PC-3 (cell line): ENCODE results near the gene DGKG. TPM values are rescaled to one million over a fixed set of nuclear protein-coding genes. Genes with fewer than 3 reads are reported as not detected.

ENCODE experiments used
- ATAC-seq: fragments of 200-7000 bp; cut with Tn5 transposase; 2 replicates; pipeline ENCODE4 v1.9.1; 2020; ENCODE audit warnings: mild to moderate bottlenecking, moderate library complexity
- BruUV-seq: library from RNA; stranded (reverse); fragments of 400-500 nt; replicated peaks from 2 replicates; lab custom pipeline; 2021; lab: Mats Ljungman, UMichigan
- CTCF ChIA-PET: fragments of 300-600 bp; sonication (Branson Sonifier 250); formaldehyde crosslinking; loops from one replicate; lab custom pipeline; 2022; ENCODE audit warnings: antibody characterized with exemption; lab: Charles Lee
- POLR2A ChIA-PET: fragments of 300-600 bp; sonication (Branson Sonifier 250); formaldehyde crosslinking; loops from one replicate; lab custom pipeline; 2022; ENCODE audit warnings: antibody characterized with exemption; ENCODE audit not compliant: unreplicated experiment; lab: Charles Lee
- DNase-seq: peaks from one replicate; pipeline ENCODE4 v3.0.0-alpha.2; 2015
- H2AFZ ChIP-seq: fragments of 300-600 bp; sonication (generic); 2 replicates; pipeline ENCODE4 v1.6.0; 2016; ENCODE audit warnings: antibody characterized with exemption, low read length
- H3F3A ChIP-seq: fragments of 300-600 bp; sonication (generic); one replicate; pipeline ENCODE4 v1.6.0; 2017; ENCODE audit warnings: antibody characterized with exemption, low read length, control low read depth, mild to moderate bottlenecking; ENCODE audit not compliant: unreplicated experiment
- H3K27ac ChIP-seq: fragments of 300-600 bp; sonication (generic); 2 replicates; pipeline ENCODE4 v1.5.1; 2016; ENCODE audit warnings: mild to moderate bottlenecking, low read length
- H3K27me3 ChIP-seq: fragments of 300-600 bp; sonication (generic); 2 replicates; pipeline ENCODE4 v1.6.1; 2016; ENCODE audit warnings: low read length, mixed read lengths
- H3K36me3 ChIP-seq: fragments of 300-600 bp; sonication (generic); 2 replicates; pipeline ENCODE4 v1.6.1; 2016; ENCODE audit warnings: low read depth, mixed run types, low read length, mixed read lengths
- H3K4me1 ChIP-seq: fragments of 300-600 bp; sonication (generic); 2 replicates; pipeline ENCODE4 v1.5.1; 2016; ENCODE audit warnings: low read length; ENCODE audit not compliant: insufficient read depth
- H3K4me2 ChIP-seq: fragments of 300-600 bp; sonication (generic); 2 replicates; pipeline ENCODE4 v1.6.0; 2016; ENCODE audit warnings: low read length
- H3K4me3 ChIP-seq: fragments of 300-600 bp; sonication (generic); 2 replicates; pipeline ENCODE4 v1.5.1; 2016; ENCODE audit warnings: mild to moderate bottlenecking, low read length, mixed read lengths
- H3K79me2 ChIP-seq: fragments of 300-600 bp; sonication (generic); 2 replicates; pipeline ENCODE4 v1.6.1; 2017; ENCODE audit warnings: low read length, mixed read lengths
- H3K9ac ChIP-seq: fragments of 300-600 bp; sonication (generic); 2 replicates; pipeline ENCODE4 v1.6.0; 2016; ENCODE audit warnings: mild to moderate bottlenecking, low read length
- H3K9me2 ChIP-seq: fragments of 300-600 bp; sonication (generic); replicated peaks from 2 replicates; pipeline ENCODE4 v1.6.1; 2016; ENCODE audit warnings: mixed run types, low read length, mixed read lengths
- H3K9me3 ChIP-seq: fragments of 300-600 bp; sonication (generic); 2 replicates; pipeline ENCODE4 v1.6.1; 2016; ENCODE audit warnings: low read length, mixed read lengths
- H4K20me1 ChIP-seq: fragments of 300-600 bp; sonication (generic); 2 replicates; pipeline ENCODE4 v1.6.1; 2016; ENCODE audit warnings: low read length, mixed read lengths
- EZH2 ChIP-seq: fragments of 300-600 bp; sonication (generic); IDR thresholded peaks from one replicate; pipeline ENCODE4 v1.6.1; 2017; ENCODE audit warnings: antibody characterized with exemption, mild to moderate bottlenecking, low read length; ENCODE audit not compliant: unreplicated experiment
- EZH2phosphoT487 ChIP-seq: fragments of 300-600 bp; sonication (generic); IDR thresholded peaks from 2 replicates; pipeline ENCODE4 v1.6.1; 2018; ENCODE audit warnings: mild to moderate bottlenecking, antibody characterized with exemption, low read length, borderline replicate concordance
- intact Hi-C: fragments of 100-400 bp; cut with micrococcal nuclease; formaldehyde crosslinking; loops from 2 replicates; pipeline ENCODE4 v1.9.0; 2023
- total RNA-seq: library from RNA; depleted of rRNA; stranded (reverse); fragments of >200 nt; gene quantifications from 2 replicates; pipeline ENCODE4 v1.2.3, GENCODE V29; 2014
- TF ChIP-seq, protein P1 (sequence below): fragments of 300-600 bp; sonication (generic); conservative IDR thresholded peaks from 2 replicates; pipeline ENCODE4 v1.5.1; 2017; ENCODE audit warnings: antibody characterized with exemption, low read depth, mild to moderate bottlenecking, low read length

Gene DGKG
- total RNA-seq, 1 experiment from 2014 or later: 2.7 TPM

DNA sequence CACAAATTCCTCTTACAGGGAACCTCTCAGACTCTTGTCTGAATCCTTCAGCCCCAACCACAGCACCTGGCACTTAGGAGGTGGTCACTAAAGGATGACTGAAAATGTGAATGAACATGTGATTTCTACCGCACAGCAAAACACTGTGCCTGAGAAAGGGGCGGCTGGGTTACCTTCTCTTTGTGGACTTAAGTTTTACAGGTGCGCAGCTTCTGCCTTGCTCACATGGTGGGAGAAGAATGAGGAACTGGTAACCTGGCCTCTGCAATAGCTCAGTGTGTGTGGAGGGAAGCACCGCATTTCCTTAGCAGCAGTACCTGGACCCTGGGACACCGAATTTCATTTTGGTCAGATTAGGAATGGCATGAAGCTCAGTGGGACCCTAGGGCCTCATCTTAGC lies 243.3 kb downstream of the DGKG start:
- DNase-seq (no peak), ATAC-seq (no peak)
- Histone ChIP-seq H3K27ac (no peak overlapping the region), H3K9me3 (no peaks in the 10 kb centered on the region), H2AFZ (no peak overlapping the region), H3F3A (no peaks in the 10 kb centered on the region), H3K4me1 (no peaks in the 10 kb centered on the region), H3K9ac (no peak overlapping the region), H3K4me2 (no peak overlapping the region), H3K79me2 (no peaks in the 10 kb centered on the region), H3K4me3 (no peak overlapping the region), H3K27me3 (peaks cover 36% of the 10 kb centered on the region), H3K9me2 (no peaks in the 10 kb centered on the region), H4K20me1 (no peaks in the 10 kb centered on the region), H3K36me3 (no peaks in the 10 kb centered on the region)
- TF ChIP-seq EZH2: no peak
- no peak for TF ChIP-seq EZH2phosphoT487
- TF ChIP-seq, protein P1, sequence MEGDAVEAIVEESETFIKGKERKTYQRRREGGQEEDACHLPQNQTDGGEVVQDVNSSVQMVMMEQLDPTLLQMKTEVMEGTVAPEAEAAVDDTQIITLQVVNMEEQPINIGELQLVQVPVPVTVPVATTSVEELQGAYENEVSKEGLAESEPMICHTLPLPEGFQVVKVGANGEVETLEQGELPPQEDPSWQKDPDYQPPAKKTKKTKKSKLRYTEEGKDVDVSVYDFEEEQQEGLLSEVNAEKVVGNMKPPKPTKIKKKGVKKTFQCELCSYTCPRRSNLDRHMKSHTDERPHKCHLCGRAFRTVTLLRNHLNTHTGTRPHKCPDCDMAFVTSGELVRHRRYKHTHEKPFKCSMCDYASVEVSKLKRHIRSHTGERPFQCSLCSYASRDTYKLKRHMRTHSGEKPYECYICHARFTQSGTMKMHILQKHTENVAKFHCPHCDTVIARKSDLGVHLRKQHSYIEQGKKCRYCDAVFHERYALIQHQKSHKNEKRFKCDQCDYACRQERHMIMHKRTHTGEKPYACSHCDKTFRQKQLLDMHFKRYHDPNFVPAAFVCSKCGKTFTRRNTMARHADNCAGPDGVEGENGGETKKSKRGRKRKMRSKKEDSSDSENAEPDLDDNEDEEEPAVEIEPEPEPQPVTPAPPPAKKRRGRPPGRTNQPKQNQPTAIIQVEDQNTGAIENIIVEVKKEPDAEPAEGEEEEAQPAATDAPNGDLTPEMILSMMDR: no peak
- BruUV-seq: no TSS peak
- POLR2A ChIA-PET: no interaction called here
- intact Hi-C loops: no loop called here
- CTCF ChIA-PET: no interaction called here

DNA sequence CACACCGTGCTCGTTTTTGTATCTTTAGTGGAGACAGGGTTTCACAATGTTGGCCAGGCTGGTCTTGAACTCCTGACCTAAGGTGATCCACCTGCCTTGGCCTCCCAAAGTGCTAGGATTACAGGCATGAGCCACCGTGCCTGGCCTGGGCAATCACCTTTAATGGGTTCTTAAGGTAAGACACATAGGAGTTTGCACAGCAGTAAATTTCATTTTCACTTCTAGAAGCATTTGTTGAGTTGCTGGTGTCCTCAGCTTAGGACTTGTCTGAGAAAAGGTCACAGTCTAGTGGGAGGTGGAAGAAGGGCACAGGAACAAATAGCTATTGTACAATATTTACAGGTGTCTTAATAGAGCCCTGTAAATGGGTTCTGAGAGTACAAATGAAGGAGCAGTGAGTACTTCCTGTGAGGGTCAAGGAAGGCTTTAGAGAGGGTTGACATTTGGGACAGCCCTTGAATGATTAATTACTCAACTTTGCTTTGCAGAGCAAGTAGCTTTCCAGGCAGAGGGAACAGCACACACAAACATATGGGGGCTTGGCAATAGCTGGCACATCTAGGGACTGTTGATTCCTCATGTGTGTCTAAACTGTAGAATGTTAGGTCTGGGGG lies 244.4 kb downstream of the DGKG start:
- BruUV-seq: no TSS peak
- H4K20me1 ChIP-seq: no peaks in the 10 kb centered on the region
- no peaks in the 10 kb centered on the region for H3F3A ChIP-seq
- intact Hi-C loops: no loop called here
- POLR2A ChIA-PET: no interaction called here
- H3K27me3 ChIP-seq: peaks cover 36% of the 10 kb centered on the region
- no peaks in the 10 kb centered on the region for H3K4me1 ChIP-seq
- no peaks in the 10 kb centered on the region for H3K36me3 ChIP-seq
- H3K79me2 ChIP-seq: no peaks in the 10 kb centered on the region
- no peak overlapping the region for H2AFZ ChIP-seq
- TF ChIP-seq EZH2 (no peak), EZH2phosphoT487 (no peak)
- TF ChIP-seq, protein P1: no peak
- no peak for ATAC-seq
- DNase-seq: no peak
- no peaks in the 10 kb centered on the region for H3K9me2 ChIP-seq
- no peaks in the 10 kb centered on the region for H3K9me3 ChIP-seq
- H3K9ac ChIP-seq: no peak overlapping the region
- H3K27ac ChIP-seq: no peak overlapping the region
- CTCF ChIA-PET: no interaction called here
- H3K4me2 ChIP-seq: no peak overlapping the region
- no peak overlapping the region for H3K4me3 ChIP-seq

DNA sequence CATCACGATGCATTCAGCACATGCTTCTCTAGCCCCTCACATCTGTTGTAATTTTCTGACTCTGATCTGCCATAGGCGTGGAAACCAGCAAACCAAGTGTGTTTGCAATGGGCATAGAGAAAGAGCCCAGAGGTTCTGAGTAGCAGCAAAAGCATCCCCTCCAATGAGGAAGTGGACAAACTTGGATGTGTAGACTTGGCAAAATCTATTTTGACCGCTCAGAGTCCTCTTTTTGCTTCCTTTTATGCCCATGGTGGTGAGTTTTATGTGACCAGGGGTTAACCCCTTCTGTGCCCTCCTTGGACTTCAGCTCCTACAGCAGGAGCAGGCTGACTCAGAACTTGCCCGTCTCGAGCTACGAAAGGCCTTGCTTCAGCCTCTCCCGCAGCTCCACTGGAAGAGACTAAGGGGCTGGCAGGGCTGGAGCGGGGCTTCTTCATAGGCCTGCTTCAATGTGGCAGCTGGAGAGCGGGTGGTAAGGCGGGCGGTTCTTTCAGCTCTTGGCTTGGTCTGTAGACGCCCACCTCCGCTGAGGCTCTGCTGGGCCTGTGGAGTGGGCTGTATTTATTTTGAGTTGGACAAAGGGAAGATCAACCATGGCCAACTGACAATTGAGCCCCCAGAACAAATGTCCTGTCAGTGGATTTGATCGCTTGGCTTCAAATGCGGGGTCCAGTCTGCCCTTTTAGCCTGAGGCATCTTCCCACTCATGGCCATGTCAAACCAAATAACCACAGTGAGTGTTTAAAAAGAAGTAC lies 246.6 kb downstream of the DGKG start:
- no peaks in the 10 kb centered on the region for H4K20me1 ChIP-seq
- ATAC-seq (no peak), DNase-seq (no peak)
- H3K36me3 ChIP-seq: no peaks in the 10 kb centered on the region
- no peaks in the 10 kb centered on the region for H3K9me2 ChIP-seq
- H3K9ac ChIP-seq: no peak overlapping the region
- no TSS peak for BruUV-seq
- intact Hi-C loops: no loop called here
- peaks cover 33% of the 10 kb centered on the region for H3K27me3 ChIP-seq
- no peak overlapping the region for H3K27ac ChIP-seq
- H3K79me2 ChIP-seq: no peaks in the 10 kb centered on the region
- POLR2A ChIA-PET: no interaction called here
- TF ChIP-seq EZH2 (no peak), EZH2phosphoT487 (no peak)
- TF ChIP-seq, protein P1: no peak
- no peak overlapping the region for H3K4me2 ChIP-seq
- no peak overlapping the region for H2AFZ ChIP-seq
- no peak overlapping the region for H3K4me3 ChIP-seq
- no peaks in the 10 kb centered on the region for H3F3A ChIP-seq
- peaks cover 1% of the 10 kb centered on the region for H3K4me1 ChIP-seq
- CTCF ChIA-PET: no interaction called here
- H3K9me3 ChIP-seq: no peaks in the 10 kb centered on the region
